Esophagus muscularis mucosa (tissue), 4 donors: ENCODE results near the gene REV1.

Experiments
- CTCF ChIP-seq, 3 experiments: fragments of 200-600 bp in 2 of 3; fragments of 450-650 bp in 1 of 3; sonication (generic) in 2 of 3; IDR thresholded peaks; one replicate each; pipeline ENCODE4 v1.5.1; 2017 to 2019; ENCODE audit warnings: antibody characterized with exemption in 3 of 3, mild to moderate bottlenecking in 2 of 3, moderate library complexity in 1 of 3
- EP300 ChIP-seq: sonication (generic); formaldehyde crosslinking; IDR thresholded peaks from one replicate; pipeline ENCODE4 v1.6.1; 2017; ENCODE audit warnings: antibody characterized with exemption
- POLR2A ChIP-seq: fragments of 450-650 bp; IDR thresholded peaks from one replicate; pipeline ENCODE4 v1.6.1; 2017; ENCODE audit warnings: antibody characterized with exemption, moderate library complexity, mild to moderate bottlenecking, low read depth
- POLR2AphosphoS5 ChIP-seq, 2 donors: sonication (generic); formaldehyde crosslinking; IDR thresholded peaks; one replicate each; pipeline ENCODE4 v1.6.1; 2017; ENCODE audit warnings: antibody characterized with exemption in 2 of 2

- TF ChIP-seq CTCF (IDR thresholded peaks at IDR 0.05) = no peak
- no peak for TF ChIP-seq POLR2AphosphoS5 (IDR thresholded peaks at IDR 0.05)
- TF ChIP-seq POLR2A = no peak
- TF ChIP-seq EP300 = no peak
Measured at GRCh38 chr2:99477054-99477453, 12.8 kb downstream of the REV1 start.
